HG03565 (cell line): ENCODE measurements around the gene ZCCHC12.
"Not testable (repeated sequence)": the region's sequence is repeated elsewhere in the genome, so short reads cannot be mapped to it uniquely, and the experiment has no call there.

Experiments used
- ATAC-seq: cut with Tn5 transposase; IDR thresholded peaks from one replicate; pipeline ENCODE4 v1.9.1; 2021; ENCODE audit warnings: mild to moderate bottlenecking, moderate library complexity; ENCODE audit not compliant: unreplicated experiment

ZCCHC12 gene

GRCh38 chrX:118823263-118824172 is at the start of gene ZCCHC12:
TSS of gene ZCCHC12 (plus strand) at chrX:118823824. CDS start at chrX:118825245, 1,421 bp downstream.
- ATAC-seq = peak; percentile 51

GRCh38 chrX:118779581-118779980 is 44.0 kb upstream of the ZCCHC12 start:
- no peak for ATAC-seq

- ATAC-seq = no peak
Measured at GRCh38 chrX:118780509-118780908, 43.1 kb upstream of the ZCCHC12 start.

- no peak for ATAC-seq
Measured at GRCh38 chrX:118780911-118781310, 42.7 kb upstream of the ZCCHC12 start.

GRCh38 chrX:118795528-118796280 is 27.9 kb upstream of the ZCCHC12 start:
- ATAC-seq = no peak

- ATAC-seq = no peak
Measured at GRCh38 chrX:118802857-118803256, 20.8 kb upstream of the ZCCHC12 start.

GRCh38 chrX:118807151-118808017 is 16.2 kb upstream of the ZCCHC12 start:
- no peak for ATAC-seq

GRCh38 chrX:118817257-118817656 is 6.4 kb upstream of the ZCCHC12 start:
- not testable (repeated sequence) for ATAC-seq

GRCh38 chrX:118824173-118824730 is 628 bp downstream of the ZCCHC12 start:
- no peak for ATAC-seq

- no peak for ATAC-seq
Measured at GRCh38 chrX:118825227-118825626, 1.6 kb downstream of the ZCCHC12 start.

GRCh38 chrX:118839334-118839958 is 15.8 kb downstream of the ZCCHC12 start:
- ATAC-seq = no peak

- no peak for ATAC-seq
Measured at GRCh38 chrX:118847676-118848075, 24.1 kb downstream of the ZCCHC12 start.

- no peak for ATAC-seq
Measured at GRCh38 chrX:118853596-118853995, 30.0 kb downstream of the ZCCHC12 start.

GRCh38 chrX:118855681-118856310 is 32.2 kb downstream of the ZCCHC12 start:
- ATAC-seq = no peak

- ATAC-seq = no peak
Measured at GRCh38 chrX:118857006-118857405, 33.4 kb downstream of the ZCCHC12 start.

- no peak for ATAC-seq
Measured at GRCh38 chrX:118861338-118861737, 37.7 kb downstream of the ZCCHC12 start.

- no peak for ATAC-seq
Measured at GRCh38 chrX:118862091-118862490, 38.5 kb downstream of the ZCCHC12 start.

- ATAC-seq = no peak
Measured at GRCh38 chrX:118862979-118863378, 39.4 kb downstream of the ZCCHC12 start.

GRCh38 chrX:118864063-118864635 is 40.5 kb downstream of the ZCCHC12 start:
- ATAC-seq = no peak
